Chondrocyte (in vitro differentiated cells): ENCODE data around the gene USP5. TPM values are rescaled to one million over a fixed set of nuclear protein-coding genes. Genes with fewer than 3 reads are reported as not detected.

Experiments used
- DNase-seq: peaks from one replicate; pipeline ENCODE4 v3.0.0; 2021; ENCODE audit warnings: mixed read lengths, low spot score
- H3K27ac Mint-ChIP-seq: one replicate; pipeline ENCODE4 v1.8.0; 2021; ENCODE audit warnings: mild to moderate bottlenecking, moderate library complexity, mixed read lengths; ENCODE audit not compliant: unreplicated experiment
- H3K27me3 Mint-ChIP-seq: 2 replicates; pipeline ENCODE4 v1.8.0; 2021; ENCODE audit warnings: low read depth, mixed read lengths
- H3K36me3 Mint-ChIP-seq: 2 replicates; pipeline ENCODE4 v1.8.0; 2021; ENCODE audit warnings: low read depth, mixed read lengths
- H3K4me1 Mint-ChIP-seq: 2 replicates; pipeline ENCODE4 v1.8.0; 2021; ENCODE audit warnings: low read depth, mild to moderate bottlenecking, mixed read lengths
- H3K4me3 Mint-ChIP-seq: one replicate; pipeline ENCODE4 v1.8.0; 2021; ENCODE audit warnings: mild to moderate bottlenecking, moderate library complexity, mixed read lengths; ENCODE audit not compliant: unreplicated experiment
- H3K9me3 Mint-ChIP-seq: 2 replicates; pipeline ENCODE4 v1.8.0; 2021; ENCODE audit warnings: low read depth, mixed read lengths
- CTCF ChIP-seq: fragments of 200-600 bp; sonication (generic); IDR thresholded peaks from 2 replicates; pipeline ENCODE4 v1.5.0; 2021; ENCODE audit warnings: antibody characterized with exemption, mild to moderate bottlenecking, moderate library complexity
- total RNA-seq: library from RNA; stranded (reverse); gene quantifications from 3 replicates; pipeline ENCODE4 v1.2.1, GENCODE V29; 2021

USP5 gene
- total RNA-seq, 1 donor from 2014 or later: 106 TPM

DNA sequence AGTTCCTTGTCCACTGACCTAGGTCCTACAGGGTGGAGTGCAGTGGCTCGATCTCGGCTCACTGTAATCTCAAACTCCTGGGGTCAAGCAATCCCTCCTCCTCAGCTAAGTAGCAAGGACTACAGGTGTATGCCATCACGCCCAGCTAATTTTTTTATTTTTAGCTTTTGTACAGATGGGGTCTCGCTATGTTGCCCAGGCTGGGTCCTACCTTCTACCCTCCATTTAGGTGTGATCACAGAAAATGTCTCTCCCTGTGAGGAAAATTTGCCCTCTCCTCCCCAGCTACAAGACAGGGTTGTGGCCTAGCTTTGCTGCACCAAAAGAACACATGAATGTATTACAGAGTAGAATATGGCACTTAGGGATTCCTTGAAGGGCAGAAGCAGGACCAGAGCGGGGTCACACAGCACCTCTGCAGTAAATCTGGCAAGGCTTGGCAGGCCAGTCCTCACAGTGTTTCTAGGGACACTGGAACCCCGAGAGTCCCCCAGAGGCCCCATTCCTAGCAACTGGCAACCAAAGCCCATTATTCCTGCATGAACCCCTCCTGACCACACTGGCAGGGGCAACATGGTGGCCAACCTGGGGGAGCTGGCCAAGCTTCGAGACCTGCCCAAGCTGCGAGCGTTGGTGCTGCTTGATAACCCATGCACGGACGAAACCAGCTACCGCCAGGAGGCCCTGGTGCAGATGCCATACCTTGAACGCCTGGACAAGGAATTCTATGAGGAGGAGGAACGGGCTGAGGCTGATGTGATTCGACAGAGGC lies 60.4 kb downstream of the USP5 start:
- peak; percentile 18 for DNase-seq
- peaks cover 31% of the 10 kb centered on the region for H3K4me1 Mint-ChIP-seq
- peaks cover 5% of the 10 kb centered on the region for H3K36me3 Mint-ChIP-seq
- H3K27me3 Mint-ChIP-seq: no peaks in the 10 kb centered on the region
- no peaks in the 10 kb centered on the region for H3K9me3 Mint-ChIP-seq
- no peak for TF ChIP-seq CTCF
- H3K27ac Mint-ChIP-seq: no peak overlapping the region
- H3K4me3 Mint-ChIP-seq: no peak overlapping the region

DNA sequence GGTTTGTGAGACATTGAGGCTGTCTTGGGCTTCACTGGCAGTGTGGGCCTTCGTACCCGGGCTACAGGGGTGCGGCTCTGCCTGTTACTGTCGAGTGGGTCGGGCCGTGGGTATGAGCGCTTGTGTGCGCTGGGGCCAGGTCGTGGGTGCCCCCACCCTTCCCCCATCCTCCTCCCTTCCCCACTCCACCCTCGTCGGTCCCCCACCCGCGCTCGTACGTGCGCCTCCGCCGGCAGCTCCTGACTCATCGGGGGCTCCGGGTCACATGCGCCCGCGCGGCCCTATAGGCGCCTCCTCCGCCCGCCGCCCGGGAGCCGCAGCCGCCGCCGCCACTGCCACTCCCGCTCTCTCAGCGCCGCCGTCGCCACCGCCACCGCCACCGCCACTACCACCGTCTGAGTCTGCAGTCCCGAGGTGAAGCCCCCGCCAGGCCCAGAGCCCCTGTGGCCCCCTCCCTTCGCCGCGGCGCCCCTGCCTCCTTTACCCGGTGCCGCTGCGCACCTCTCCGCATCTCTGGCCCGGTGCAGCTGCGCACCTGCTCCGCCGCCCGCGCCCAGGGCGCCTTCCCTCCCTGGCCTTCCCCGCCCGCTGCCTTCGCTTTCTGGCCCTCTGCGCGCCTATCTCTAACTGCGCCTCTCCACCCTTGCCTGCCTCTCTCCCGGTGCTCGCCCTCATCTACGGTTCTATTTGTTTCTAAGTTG lies 62.4 kb downstream of the USP5 start, which contains the start of gene ENO2:
Gene ENO2 (plus strand): TSS at position 335 of the 701 bp plus-strand sequence. CDS start 1,253 bp downstream, outside the sequence.
- H3K4me1 Mint-ChIP-seq: peaks cover 31% of the 10 kb centered on the region
- peak; percentile 90 for DNase-seq
- no peaks in the 10 kb centered on the region for H3K9me3 Mint-ChIP-seq
- TF ChIP-seq CTCF: no peak
- H3K27ac Mint-ChIP-seq: peak within 1 kb of the TSS; percentile 65
- peaks cover 5% of the 10 kb centered on the region for H3K36me3 Mint-ChIP-seq
- no peaks in the 10 kb centered on the region for H3K27me3 Mint-ChIP-seq
- H3K4me3 Mint-ChIP-seq: peak within 1 kb of the TSS; percentile 84

DNA sequence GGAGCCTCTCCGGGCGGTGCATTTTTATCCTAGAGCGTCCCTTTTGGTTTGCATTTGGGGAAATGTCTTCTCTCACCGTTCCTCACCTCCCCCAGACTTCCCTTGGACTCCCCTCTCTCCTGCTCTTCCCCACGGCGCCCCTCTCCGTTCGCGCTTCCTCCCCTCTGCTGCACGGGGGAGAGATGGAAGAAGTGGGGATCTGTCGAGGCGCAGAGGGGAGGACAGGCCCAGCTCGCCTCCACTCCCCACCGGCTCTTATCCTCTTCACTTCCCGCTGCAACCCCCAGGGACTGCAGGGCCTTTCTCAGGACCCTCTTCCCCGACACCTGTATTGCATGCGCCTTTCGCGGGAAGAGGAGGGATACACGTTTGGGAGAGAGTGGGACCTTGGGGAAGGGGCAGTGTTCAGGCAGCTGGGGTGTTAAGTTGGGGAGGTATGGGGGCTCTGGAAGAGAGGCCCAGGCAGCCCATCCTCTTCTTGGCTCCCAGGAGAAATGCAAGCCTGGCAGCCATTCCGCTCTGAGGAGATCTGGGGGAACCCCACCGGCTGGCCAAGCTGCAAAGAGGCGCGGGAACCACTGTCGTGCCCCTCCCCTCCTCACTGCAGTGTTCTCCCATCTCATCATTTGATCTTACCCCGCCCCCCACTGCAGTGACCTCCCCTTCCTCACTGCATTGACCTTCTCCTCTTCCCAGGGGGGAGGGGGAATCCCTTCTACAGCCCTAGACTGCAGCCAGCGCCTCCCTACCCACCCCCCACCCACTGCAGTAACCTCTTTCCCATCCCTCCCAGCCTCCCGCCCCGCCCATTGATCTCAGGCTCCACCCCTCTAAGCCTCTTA lies 63.2 kb downstream of the USP5 start:
- no peaks in the 10 kb centered on the region for H3K9me3 Mint-ChIP-seq
- peaks cover 9% of the 10 kb centered on the region for H3K36me3 Mint-ChIP-seq
- peak overlapping the region; percentile 84 for H3K4me3 Mint-ChIP-seq
- peak overlapping the region; percentile 57 for H3K27ac Mint-ChIP-seq
- H3K4me1 Mint-ChIP-seq: peaks cover 31% of the 10 kb centered on the region
- no peak for TF ChIP-seq CTCF
- no peaks in the 10 kb centered on the region for H3K27me3 Mint-ChIP-seq
- DNase-seq: peak; percentile 68

DNA sequence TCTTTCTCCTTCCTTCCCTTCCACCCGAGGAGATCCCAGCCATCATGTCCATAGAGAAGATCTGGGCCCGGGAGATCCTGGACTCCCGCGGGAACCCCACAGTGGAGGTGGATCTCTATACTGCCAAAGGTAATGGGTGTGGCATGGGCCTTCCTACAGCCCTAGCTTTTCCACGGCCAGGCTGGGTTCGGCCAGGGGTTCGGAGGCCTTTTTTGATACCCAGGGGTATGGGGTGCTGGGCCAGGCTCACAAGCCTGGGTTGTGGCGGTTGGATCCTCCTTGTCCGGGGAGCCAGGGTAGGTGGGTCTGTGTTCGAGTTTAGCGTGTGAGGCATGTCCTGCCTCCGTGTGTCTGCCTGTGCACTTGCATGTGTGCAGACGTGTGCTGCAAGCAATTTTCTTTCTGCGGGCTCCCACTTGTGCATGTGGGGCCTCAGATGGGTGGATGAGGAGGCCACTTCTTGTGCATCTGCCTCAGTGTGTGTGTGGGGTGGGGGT lies 63.9 kb downstream of the USP5 start:
- Mint-ChIP-seq H3K27ac (no peak overlapping the region), H3K27me3 (no peaks in the 10 kb centered on the region), H3K4me1 (peaks cover 31% of the 10 kb centered on the region), H3K4me3 (peak overlapping the region; percentile 84), H3K36me3 (peaks cover 9% of the 10 kb centered on the region), H3K9me3 (no peaks in the 10 kb centered on the region)
- peak; percentile 72 for DNase-seq
- TF ChIP-seq CTCF: no peak

Other genes with a start within 250 kb of the USP5 start
- gene CHD4, start 244.8 kb upstream of the USP5 start, total RNA-seq: 227 to 242 TPM (median 231 TPM) in 3 replicates
- 0.41 to 0.57 TPM (median 0.48 TPM) in 3 replicates for gene LPAR5, start 216.2 kb upstream of the USP5 start, total RNA-seq
- 0.37 to 0.74 TPM (median 0.41 TPM) in 3 replicates for gene ACRBP, start 204.7 kb upstream of the USP5 start, total RNA-seq
- gene ING4, start 189.0 kb upstream of the USP5 start, total RNA-seq: 32.9 to 38.5 TPM (median 37.5 TPM) in 3 replicates
- 50.7 to 56.2 TPM (median 55.1 TPM) in 3 replicates for gene ZNF384, start 162.8 kb upstream of the USP5 start, total RNA-seq
- gene PIANP, start 151.3 kb upstream of the USP5 start, total RNA-seq: 3.2 to 9.3 TPM (median 4.4 TPM) in 3 replicates
- 57.0 to 74.4 TPM (median 59.3 TPM) in 3 replicates for gene COPS7A, start 128.1 kb upstream of the USP5 start, total RNA-seq
- gene MLF2, start 99.0 kb upstream of the USP5 start, total RNA-seq: 161 to 172 TPM (median 163 TPM) in 3 replicates
- gene PTMS, start 85.8 kb upstream of the USP5 start, total RNA-seq: 413 to 493 TPM (median 463 TPM) in 3 replicates
- 0.56 to 1.7 TPM (median 1.0 TPM) in 3 replicates for gene LAG3, start 79.6 kb upstream of the USP5 start, total RNA-seq
- 0.70 to 1.2 TPM (median 0.72 TPM) in 3 replicates for gene CD4, start 62.6 kb upstream of the USP5 start, total RNA-seq
- 3.2 to 4.6 TPM (median 4.2 TPM) in 3 replicates for gene GPR162, start 30.3 kb upstream of the USP5 start, total RNA-seq
- gene P3H3, start 23.7 kb upstream of the USP5 start, total RNA-seq: 109 to 116 TPM (median 114 TPM) in 3 replicates
- 10.2 to 11.5 TPM (median 10.9 TPM) in 3 replicates for gene GNB3, start 11.2 kb upstream of the USP5 start, total RNA-seq
- gene CDCA3, start 864 bp upstream of the USP5 start, total RNA-seq: 4.1 to 7.5 TPM (median 5.6 TPM) in 3 replicates
- gene TPI1, start 15.4 kb downstream of the USP5 start, total RNA-seq: 430 to 562 TPM (median 551 TPM) in 3 replicates
- 7.6 to 11.8 TPM (median 7.9 TPM) in 3 replicates for gene SPSB2, start 21.2 kb downstream of the USP5 start, total RNA-seq
- 6.3 to 9.3 TPM (median 7.6 TPM) in 3 replicates for gene LRRC23, start 52.7 kb downstream of the USP5 start, total RNA-seq
- 22.2 to 60.8 TPM (median 58.6 TPM) in 3 replicates for gene ENO2, start 62.4 kb downstream of the USP5 start, total RNA-seq
- gene ATN1, start 75.8 kb downstream of the USP5 start, total RNA-seq: 103 to 110 TPM (median 106 TPM) in 3 replicates
- not detected in 3 replicates for gene RNU7-1, start 91.7 kb downstream of the USP5 start, total RNA-seq
- 230 to 244 TPM (median 233 TPM) in 3 replicates for gene C12orf57, start 91.9 kb downstream of the USP5 start, total RNA-seq
- gene PTPN6, start 99.2 kb downstream of the USP5 start, total RNA-seq: 0.51 to 0.65 TPM in 2 of 3 replicates, not detected in the other
- 129 to 135 TPM (median 129 TPM) in 3 replicates for gene PHB2, start 118.5 kb downstream of the USP5 start, total RNA-seq
- 25.0 to 35.1 TPM (median 26.5 TPM) in 3 replicates for gene EMG1, start 118.8 kb downstream of the USP5 start, total RNA-seq
- gene LPCAT3, start 166.3 kb downstream of the USP5 start, total RNA-seq: 18.8 to 22.1 TPM (median 19.4 TPM) in 3 replicates
- 20.8 to 24.2 TPM (median 22.8 TPM) in 3 replicates for gene C1S, start 208.6 kb downstream of the USP5 start, total RNA-seq
- gene C1R, start 240.3 kb downstream of the USP5 start, total RNA-seq: 19.7 to 21.9 TPM (median 19.8 TPM) in 3 replicates